CD14-positive monocyte (primary cell): Measurements from ENCODE around the gene COG7. TPM values are rescaled to one million over a fixed set of nuclear protein-coding genes. Genes with fewer than 3 reads are reported as not detected.
A peak's percentile ranks its signal among the peaks of the same experiment; 100 is the strongest.

Source experiments
- DNase-seq, 3 donors: peaks; one replicate each; pipeline ENCODE4 v3.0.0-alpha.2; 2011 to 2022
- H2AFZ ChIP-seq: 2 replicates; pipeline ENCODE4 v1.6.0; 2012; ENCODE audit warnings: mild to moderate bottlenecking, low read depth, low read length, inconsistent platforms; ENCODE audit not compliant: insufficient read depth, poor library complexity, severe bottlenecking
- H3K27ac ChIP-seq, 2 donors: 1 replicate in 1 of 2; 2 replicates in 1 of 2; pipeline ENCODE4 v1.5.1; 2012 to 2013; ENCODE audit warnings: low read length in 2 of 2, control low read depth in 1 of 2, inconsistent platforms in 1 of 2, low read depth in 1 of 2, mild to moderate bottlenecking in 1 of 2
- H3K27me3 ChIP-seq, 2 donors: one replicate each; pipeline versions ENCODE4 v1.6.0 to v1.6.1; 2011 to 2013; ENCODE audit warnings: low read length in 2 of 2; ENCODE audit not compliant: control insufficient read depth in 2 of 2, insufficient read depth in 2 of 2
- H3K36me3 ChIP-seq, 2 donors: replicated peaks in 1 of 2; 1 replicate in 1 of 2; 2 replicates in 1 of 2; pipeline versions ENCODE4 v1.5.1 to v1.6.1; 2012 to 2013; ENCODE audit warnings: low read length in 2 of 2, control low read depth in 1 of 2, inconsistent platforms in 1 of 2, mild to moderate bottlenecking in 1 of 2; ENCODE audit not compliant: insufficient read depth in 2 of 2, control insufficient read depth in 1 of 2
- H3K4me1 ChIP-seq, 2 donors: 1 replicate in 1 of 2; 2 replicates in 1 of 2; pipeline versions ENCODE4 v1.5.1 to v1.6.1; 2012 to 2013; ENCODE audit warnings: low read length in 2 of 2, control low read depth in 1 of 2, inconsistent platforms in 1 of 2, mild to moderate bottlenecking in 1 of 2, moderate library complexity in 1 of 2; ENCODE audit not compliant: insufficient read depth in 2 of 2, control insufficient read depth in 1 of 2
- H3K4me2 ChIP-seq: replicated peaks from 2 replicates; pipeline ENCODE3; 2012; ENCODE audit warnings: low read length, moderate library complexity, mild to moderate bottlenecking; ENCODE audit not compliant: poor library complexity, severe bottlenecking; ENCODE audit errors: extremely low read depth
- H3K4me3 ChIP-seq, 3 experiments: fragments of 200-600 bp in 1 of 3; sonication (generic) in 1 of 3; replicated peaks in 1 of 3; 1 replicate in 2 of 3; 2 replicates in 1 of 3; pipeline ENCODE4 v1.5.1; 2011 to 2013; ENCODE audit warnings: low read length in 3 of 3, mild to moderate bottlenecking in 3 of 3, control low read depth in 2 of 3, low read depth in 2 of 3, inconsistent platforms in 1 of 3, moderate library complexity in 1 of 3
- H3K79me2 ChIP-seq: 2 replicates; pipeline ENCODE4 v1.6.0; 2012; ENCODE audit warnings: mild to moderate bottlenecking, control low read depth, inconsistent platforms, low read length, moderate library complexity; ENCODE audit not compliant: insufficient read depth
- H3K9ac ChIP-seq: 2 replicates; pipeline ENCODE4 v1.6.0; 2017; ENCODE audit warnings: low read length, mild to moderate bottlenecking; ENCODE audit not compliant: insufficient read depth, poor library complexity, severe bottlenecking
- H3K9me3 ChIP-seq, 2 donors: replicated peaks in 1 of 2; 1 replicate in 1 of 2; 2 replicates in 1 of 2; pipeline versions ENCODE4 v1.5.1 to v1.6.1; 2012 to 2013; ENCODE audit warnings: low read length in 2 of 2, control low read depth in 1 of 2; ENCODE audit not compliant: control insufficient read depth in 1 of 2, insufficient read depth in 1 of 2
- H4K20me1 ChIP-seq: 2 replicates; pipeline ENCODE4 v1.6.0; 2012; ENCODE audit warnings: mild to moderate bottlenecking, low read length, control low read depth, moderate library complexity; ENCODE audit not compliant: insufficient read depth
- H3K27ac Mint-ChIP-seq, 7 donors: one replicate each; pipeline ENCODE4 v1.8.0; 2020; ENCODE audit warnings: mild to moderate bottlenecking in 7 of 7, mixed read lengths in 7 of 7, moderate library complexity in 6 of 7, inconsistent platforms in 2 of 7
- H3K27me3 Mint-ChIP-seq, 3 donors: one replicate each; pipeline ENCODE4 v1.8.0; 2021 to 2022; ENCODE audit warnings: low read depth in 3 of 3, mild to moderate bottlenecking in 3 of 3, mixed read lengths in 3 of 3, moderate library complexity in 3 of 3, inconsistent platforms in 1 of 3
- H3K36me3 Mint-ChIP-seq, 2 donors: one replicate each; pipeline ENCODE4 v1.8.0; 2020; ENCODE audit warnings: mixed read lengths in 2 of 2, inconsistent platforms in 1 of 2, mild to moderate bottlenecking in 1 of 2
- H3K4me1 Mint-ChIP-seq: one replicate; pipeline ENCODE4 v1.8.0; 2020; ENCODE audit warnings: mild to moderate bottlenecking, mixed read lengths
- H3K4me3 Mint-ChIP-seq, 2 donors: one replicate each; pipeline ENCODE4 v1.8.0; 2020; ENCODE audit warnings: mild to moderate bottlenecking in 2 of 2, mixed read lengths in 2 of 2, moderate library complexity in 1 of 2
- H3K9me3 Mint-ChIP-seq, 7 donors: one replicate each; pipeline ENCODE4 v1.8.0; 2020 to 2022; ENCODE audit warnings: mixed read lengths in 7 of 7, mild to moderate bottlenecking in 6 of 7, moderate library complexity in 6 of 7, inconsistent platforms in 2 of 7
- CTCF ChIP-seq: fragments of 200-600 bp; IDR thresholded peaks from one replicate; pipeline ENCODE4 v1.8.0; 2022; ENCODE audit warnings: antibody characterized with exemption, mild to moderate bottlenecking
- WGBS: methylation state at CpG from one replicate; pipeline ENCODE4 v1.1.5; 2013; ENCODE audit warnings: missing lambda C conversion rate; ENCODE audit not compliant: insufficient coverage; 5-methylcytosine and 5-hydroxymethylcytosine counted together
- intact Hi-C, 2 donors: fragments of 100-400 bp; cut with micrococcal nuclease; formaldehyde crosslinking; loops; one replicate each; pipeline versions ENCODE4 v1.15.0 to v1.15.1; 2023
- polyA plus RNA-seq, 3 donors: library from polyadenylated mRNA; depleted of rRNA in 1 of 3; unstranded in 2 of 3; stranded (reverse) in 1 of 3; fragments of 300-500 nt in 2 of 3; fragments of >200 nt in 1 of 3; fragmentation: Illumina TruSeq in 2 of 3; gene quantifications; 1 replicate in 2 of 3; 2 replicates in 1 of 3; pipeline ENCODE4 v1.2.3, GENCODE V29; 2012 to 2021

Gene COG7
- polyA plus RNA-seq, 3 donors = 6.6 to 28.8 (median 8.0) TPM

- peaks cover 98% of the 10 kb centered on the region for H3K79me2 ChIP-seq
- TF ChIP-seq CTCF = no peak
- Mint-ChIP-seq H3K36me3 (peaks cover 39 to 44% of the 10 kb centered on the region in 2 donors), H3K9me3 (peaks cover 0 to 1% (median 0%) of the 10 kb centered on the region in 7 donors), H3K27ac (peak overlapping the region in 5 of 7 donors; percentile 10 to 79 (median 61)), H3K4me3 (no peak overlapping the region), H3K4me1 (peaks cover 55% of the 10 kb centered on the region), H3K27me3 (no peaks in the 10 kb centered on the region)
- H3K9me3 ChIP-seq = no peaks in the 10 kb centered on the region
- H3K27me3 ChIP-seq = no peaks in the 10 kb centered on the region
- peak overlapping the region in 1 of 2 donors; percentile 70 for H3K27ac ChIP-seq
- WGBS = 94% methylated on average over 7 of the region's 11 CpGs
- H3K4me3 ChIP-seq = no peak overlapping the region
- peaks cover 16 to 29% of the 10 kb centered on the region in 2 donors for H3K36me3 ChIP-seq
- no peak overlapping the region for H3K9ac ChIP-seq
- H4K20me1 ChIP-seq = peaks cover 69% of the 10 kb centered on the region
- intact Hi-C loops = loop anchor here in 1 of 2 donors (10.0 kb wide), 1 partner anchor 46 kb away; no protein-coding TSS in a partner anchor
- no peak for DNase-seq
- H3K4me1 ChIP-seq = peaks cover 55 to 58% of the 10 kb centered on the region in 2 donors
- no peak overlapping the region for H2AFZ ChIP-seq
- no peak overlapping the region for H3K4me2 ChIP-seq
These were observed 45.9 kb upstream of the COG7 start for GRCh38 chr16:23498863-23499262.

- intact Hi-C loops = loop anchor here in 1 of 2 donors (10.0 kb wide), 1 partner anchor 47 kb away; no protein-coding TSS in a partner anchor
- Histone ChIP-seq H3K79me2 (peaks cover 95% of the 10 kb centered on the region), H2AFZ (no peak overlapping the region), H4K20me1 (peaks cover 68% of the 10 kb centered on the region), H3K36me3 (peaks cover 30 to 42% of the 10 kb centered on the region in 2 donors), H3K9ac (peak overlapping the region; percentile 2), H3K4me2 (peak overlapping the region; percentile 46), H3K27ac (peak overlapping the region; percentile 29 to 69), H3K4me1 (peaks cover 46 to 47% of the 10 kb centered on the region in 2 donors), H3K9me3 (no peaks in the 10 kb centered on the region), H3K4me3 (peak overlapping the region in 1 of 3 experiments; percentile 31), H3K27me3 (no peaks in the 10 kb centered on the region)
- H3K27ac Mint-ChIP-seq = peak overlapping the region; percentile 73 to 94 (median 89)
- peak overlapping the region in 1 of 2 donors; percentile 80 for H3K4me3 Mint-ChIP-seq
- peaks cover 47% of the 10 kb centered on the region for H3K4me1 Mint-ChIP-seq
- TF ChIP-seq CTCF = no peak
- WGBS = 100% methylated on average over 1 of the region's 6 CpGs
- no peak for DNase-seq
- H3K27me3 Mint-ChIP-seq = no peaks in the 10 kb centered on the region
- peaks cover 0 to 1% (median 0%) of the 10 kb centered on the region in 7 donors for H3K9me3 Mint-ChIP-seq
- H3K36me3 Mint-ChIP-seq = peaks cover 52 to 53% of the 10 kb centered on the region in 2 donors
These were observed 44.5 kb upstream of the COG7 start for GRCh38 chr16:23497543-23497868.
